ENCODE results near the gene FOXS1. TPM values are rescaled to one million over a fixed set of nuclear protein-coding genes. Genes with fewer than 3 reads are reported as not detected.

FOXS1 gene
- total RNA-seq, 4 donors from 2014 or later, result 0.55 TPM; not detected in 3

GRCh38 chr20:31831771-31832306 lies 13.6 kb downstream of the FOXS1 start:
- TF ChIP-seq POLR2A (IDR thresholded peaks at IDR 0.05), result no peak
- TF ChIP-seq CTCF (IDR thresholded peaks at IDR 0.05), result no peak
- TF ChIP-seq POLR2AphosphoS5 (IDR thresholded peaks at IDR 0.05), result no peak
- TF ChIP-seq EP300 (IDR thresholded peaks at IDR 0.05; ENCODE audit: low read depth), result no peak
- Histone ChIP-seq H3K4me3 (no peak overlapping the region), H3K27me3 (no peaks in the 10 kb centered on the region), H3K4me1 (peaks cover 0 to 13% (median 10%) of the 10 kb centered on the region in 4 donors), H3K36me3 (no peaks in the 10 kb centered on the region), H3K27ac (no peak overlapping the region), H3K9me3 (no peaks in the 10 kb centered on the region)
- in situ Hi-C loops (cut with MboI; ENCODE audit: low pct_ligation_motif_present in 1 of 4, low pct_unique_long_range_greater_than_20kb in 1 of 4, low sequenced_read_pairs in 3 of 4), result no loop called here
- WGBS, 2 donors (ENCODE audit: low coverage in 1 of 2), result 89% methylated on average over 14 of the region's 17 CpGs; no CpG with 5 or more reads in 1 of the 2 donors
- intact Hi-C loops (cut with DNase I; ENCODE audit: low total_unique reads), result loop anchor here (2.0 kb wide), 1 partner anchor 67 kb away; no protein-coding TSS in a partner anchor
- DNase-seq, result no peak

- no peak overlapping the region for H3K4me3 ChIP-seq
- H3K4me1 ChIP-seq, result peaks cover 0 to 7% (median 5%) of the 10 kb centered on the region in 4 donors
- no peaks in the 10 kb centered on the region for H3K36me3 ChIP-seq
- no peak for DNase-seq
- TF ChIP-seq POLR2A (IDR thresholded peaks at IDR 0.05), result no peak
- TF ChIP-seq POLR2AphosphoS5 (IDR thresholded peaks at IDR 0.05), result no peak
- no peak for TF ChIP-seq EP300 (IDR thresholded peaks at IDR 0.05; ENCODE audit: low read depth)
- TF ChIP-seq CTCF (IDR thresholded peaks at IDR 0.05), result no peak
- H3K27ac ChIP-seq, result no peak overlapping the region
- 86 to 100% methylated on average over 1 to 6 of the region's 6 CpGs for WGBS, 2 donors (ENCODE audit: low coverage in 1 of 2)
- intact Hi-C loops (cut with DNase I; ENCODE audit: low total_unique reads), result loop anchor here (2.0 kb wide), 1 partner anchor 68 kb away; no protein-coding TSS in a partner anchor
- no peaks in the 10 kb centered on the region for H3K9me3 ChIP-seq
- in situ Hi-C loops (cut with MboI; ENCODE audit: low pct_ligation_motif_present in 1 of 4, low pct_unique_long_range_greater_than_20kb in 1 of 4, low sequenced_read_pairs in 3 of 4), result no loop called here
- no peaks in the 10 kb centered on the region for H3K27me3 ChIP-seq
Observed at GRCh38 chr20:31831211-31831610, 14.2 kb downstream of the FOXS1 start.

GRCh38 chr20:31830406-31830981 lies 14.9 kb downstream of the FOXS1 start:
- in situ Hi-C loops (cut with MboI; ENCODE audit: low pct_ligation_motif_present in 1 of 4, low pct_unique_long_range_greater_than_20kb in 1 of 4, low sequenced_read_pairs in 3 of 4), result no loop called here

More at GRCh38 chr20:31830406-31830981, 14.9 kb downstream of the FOXS1 start:
- H3K27ac ChIP-seq, result no peak overlapping the region
- H3K4me3 ChIP-seq, result no peak overlapping the region
- DNase-seq, result no peak
- WGBS, 2 donors (ENCODE audit: low coverage in 1 of 2), result 87% methylated on average over 8 of the region's 8 CpGs; no CpG with 5 or more reads in 1 of the 2 donors
- H3K9me3 ChIP-seq, result no peaks in the 10 kb centered on the region
- H3K36me3 ChIP-seq, result no peaks in the 10 kb centered on the region
- intact Hi-C loops (cut with DNase I; ENCODE audit: low total_unique reads), result loop anchor here (2.0 kb wide), 1 partner anchor 68 kb away; no protein-coding TSS in a partner anchor
- H3K27me3 ChIP-seq, result no peaks in the 10 kb centered on the region
- no peaks in the 10 kb centered on the region for H3K4me1 ChIP-seq
- TF ChIP-seq POLR2A (IDR thresholded peaks at IDR 0.05) (no peak), CTCF (IDR thresholded peaks at IDR 0.05) (no peak), EP300 (IDR thresholded peaks at IDR 0.05; ENCODE audit: low read depth) (no peak), POLR2AphosphoS5 (IDR thresholded peaks at IDR 0.05) (no peak)
